ENCODE measurements around the gene MAGI2. TPM values are rescaled to one million over a fixed set of nuclear protein-coding genes. Genes with fewer than 3 reads are reported as not detected.

The MAGI2 gene
- total and polyA plus RNA-seq, 2 donors (not counting 3 experiments of a cell fraction or from before 2014, with no cell fraction given): 0.28 to 6.0 TPM

DNA sequence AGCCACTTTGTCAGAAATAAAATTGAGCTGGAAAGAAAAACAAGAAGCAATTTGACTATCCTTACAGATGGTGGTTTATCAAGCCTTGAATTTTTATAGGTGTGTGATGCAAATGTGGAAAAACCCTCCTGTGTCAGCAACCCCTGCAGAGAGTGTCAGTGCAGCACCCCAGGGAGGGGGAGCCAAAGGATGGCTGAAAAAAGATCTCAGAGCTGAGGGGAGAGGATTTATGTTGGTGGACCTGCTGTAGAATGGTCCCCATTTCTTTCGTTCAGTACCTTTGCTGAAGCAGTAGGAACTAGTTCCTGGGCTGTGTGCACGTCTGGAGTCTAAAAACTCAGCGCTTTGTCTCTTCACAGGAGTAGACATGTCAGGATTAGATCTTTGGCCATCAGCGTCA is 1415.9 kb downstream of the MAGI2 start:
- H4K20me1 ChIP-seq (replicated peaks; ENCODE audit: control insufficient read depth, extremely low read depth, insufficient read depth, low read length): no peaks in the 10 kb centered on the region
- BruUV-seq (replicated peaks): no TSS peak
- no peaks in the 10 kb centered on the region for H3K79me2 ChIP-seq (ENCODE audit: control insufficient read depth, insufficient read depth, low read length)
- H3K9me3 ChIP-seq (replicated peaks; ENCODE audit: control insufficient read depth, insufficient read depth, low read length): no peaks in the 10 kb centered on the region
- no peak for FAIRE-seq
- H3K9me1 ChIP-seq (replicated peaks; ENCODE audit: control insufficient read depth, extremely low read depth, insufficient read depth, low read length): no peaks in the 10 kb centered on the region
- peaks cover 4 to 13% of the 10 kb centered on the region in 2 experiments for H3K27me3 ChIP-seq (ENCODE audit: control insufficient read depth in 2 of 2, insufficient read depth in 2 of 2, low read length in 2 of 2)
- intact Hi-C loops (cut with micrococcal nuclease): no loop called here
- H3K36me3 ChIP-seq (ENCODE audit: control insufficient read depth in 2 of 2, extremely low read depth in 1 of 2, insufficient read depth in 2 of 2, low read length in 2 of 2): no peaks in the 10 kb centered on the region
- no peak overlapping the region for H3K4me2 ChIP-seq (ENCODE audit: insufficient read depth, low read length)
- dilution Hi-C loops (cut with MboI; ENCODE audit: extremely low pct_ligation_motif_present, low sequenced_read_pairs): no loop called here
- H3K27ac ChIP-seq (ENCODE audit: insufficient read depth, low read depth, low read length): no peak overlapping the region
- H3K4me1 ChIP-seq (ENCODE audit: control insufficient read depth, extremely low read depth, insufficient read depth, low read length): no peaks in the 10 kb centered on the region
- no peak overlapping the region for H2AFZ ChIP-seq (ENCODE audit: low read depth, low read length)
- TF ChIP-seq, protein P1, sequence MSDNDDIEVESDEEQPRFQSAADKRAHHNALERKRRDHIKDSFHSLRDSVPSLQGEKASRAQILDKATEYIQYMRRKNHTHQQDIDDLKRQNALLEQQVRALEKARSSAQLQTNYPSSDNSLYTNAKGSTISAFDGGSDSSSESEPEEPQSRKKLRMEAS (IDR thresholded peaks at IDR 0.05; ENCODE audit: insufficient read depth, insufficient read length): no peak
- no peak for TF ChIP-seq FOS (IDR thresholded peaks at IDR 0.05; ENCODE audit: borderline replicate concordance, insufficient read depth, low read length)
- no peak for DNase-seq (ENCODE audit: low read depth, low spot score)
- POLR2A ChIA-PET: no interaction called here
- H3K9ac ChIP-seq (replicated peaks; ENCODE audit: extremely low read depth, insufficient read depth, low read length): no peak overlapping the region
- CTCF ChIA-PET: interaction anchor here (1.1 to 2.2 kb wide), 2 partner anchors 17 to 97 kb away, joined by 4 to 17 read pairs; no protein-coding TSS in a partner anchor
- no peak overlapping the region for H3K4me3 ChIP-seq (replicated peaks in 1 of 3; ENCODE audit: insufficient read depth in 1 of 3, low read depth in 1 of 3, low read length in 3 of 3)

DNA sequence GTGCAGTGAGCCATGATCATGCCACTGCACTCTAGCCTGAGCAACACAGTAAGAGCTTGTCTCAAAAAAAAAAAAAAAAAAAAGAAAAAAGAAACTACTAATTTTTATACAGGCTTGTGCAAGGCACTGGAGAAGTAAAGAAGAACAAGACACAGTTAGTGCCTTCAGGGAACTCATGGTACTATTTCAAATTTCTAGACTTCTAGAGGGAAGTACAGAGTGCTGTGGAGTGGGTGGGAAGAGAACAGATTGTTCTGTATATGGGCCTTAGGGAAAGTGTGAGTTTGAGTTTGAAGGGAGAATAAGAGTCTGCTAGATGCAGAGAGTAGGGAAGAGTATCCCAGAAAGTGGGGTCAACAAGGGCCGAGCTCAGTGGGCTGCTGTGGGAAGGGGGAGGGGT is 1420.1 kb downstream of the MAGI2 start:
- Histone ChIP-seq H3K79me2 (ENCODE audit: control insufficient read depth, insufficient read depth, low read length) (no peaks in the 10 kb centered on the region), H4K20me1 (replicated peaks; ENCODE audit: control insufficient read depth, extremely low read depth, insufficient read depth, low read length) (no peaks in the 10 kb centered on the region), H3K4me3 (replicated peaks in 1 of 3; ENCODE audit: insufficient read depth in 1 of 3, low read depth in 1 of 3, low read length in 3 of 3) (no peak overlapping the region), H3K4me2 (ENCODE audit: insufficient read depth, low read length) (no peak overlapping the region), H3K9ac (replicated peaks; ENCODE audit: extremely low read depth, insufficient read depth, low read length) (no peak overlapping the region), H3K27ac (ENCODE audit: insufficient read depth, low read depth, low read length) (no peak overlapping the region), H3K4me1 (ENCODE audit: control insufficient read depth, extremely low read depth, insufficient read depth, low read length) (no peaks in the 10 kb centered on the region), H3K27me3 (ENCODE audit: control insufficient read depth in 2 of 2, insufficient read depth in 2 of 2, low read length in 2 of 2) (peaks cover 4 to 17% of the 10 kb centered on the region in 2 experiments), H2AFZ (ENCODE audit: low read depth, low read length) (no peak overlapping the region), H3K36me3 (ENCODE audit: control insufficient read depth in 2 of 2, extremely low read depth in 1 of 2, insufficient read depth in 2 of 2, low read length in 2 of 2) (no peaks in the 10 kb centered on the region), H3K9me3 (replicated peaks; ENCODE audit: control insufficient read depth, insufficient read depth, low read length) (no peaks in the 10 kb centered on the region), H3K9me1 (replicated peaks; ENCODE audit: control insufficient read depth, extremely low read depth, insufficient read depth, low read length) (no peaks in the 10 kb centered on the region)
- dilution Hi-C loops (cut with MboI; ENCODE audit: extremely low pct_ligation_motif_present, low sequenced_read_pairs) (no loop called here), intact Hi-C loops (cut with micrococcal nuclease) (no loop called here)
- ChIA-PET POLR2A (interaction anchor here (0.6 kb wide), 1 partner anchor 166 kb away, joined by 3 read pairs; no protein-coding TSS in a partner anchor), CTCF (interaction anchor here (0.6 to 6.3 kb wide), 4 partner anchors 13 to 200 kb away, joined by 3 to 38 read pairs (median 3); no protein-coding TSS in a partner anchor)
- FAIRE-seq (no peak), DNase-seq (ENCODE audit: low read depth, low spot score) (no peak)
- TF ChIP-seq EZH2 (IDR thresholded peaks at IDR 0.05; ENCODE audit: borderline replicate concordance, low read depth, low read length, severe bottlenecking) (no peak), FOS (IDR thresholded peaks at IDR 0.05; ENCODE audit: borderline replicate concordance, insufficient read depth, low read length) (no peak), POLR2A (IDR thresholded peaks at IDR 0.05; ENCODE audit: low read depth, low read length) (no peak), JUN (IDR thresholded peaks at IDR 0.05; ENCODE audit: borderline replicate concordance, insufficient read depth, insufficient read length, low read depth) (no peak), MYC (IDR thresholded peaks at IDR 0.05; ENCODE audit: low read depth, low read length) (no peak)
- TF ChIP-seq, protein P1 (IDR thresholded peaks at IDR 0.05; ENCODE audit: insufficient read depth, insufficient read length): no peak
- TF ChIP-seq, protein P2, sequence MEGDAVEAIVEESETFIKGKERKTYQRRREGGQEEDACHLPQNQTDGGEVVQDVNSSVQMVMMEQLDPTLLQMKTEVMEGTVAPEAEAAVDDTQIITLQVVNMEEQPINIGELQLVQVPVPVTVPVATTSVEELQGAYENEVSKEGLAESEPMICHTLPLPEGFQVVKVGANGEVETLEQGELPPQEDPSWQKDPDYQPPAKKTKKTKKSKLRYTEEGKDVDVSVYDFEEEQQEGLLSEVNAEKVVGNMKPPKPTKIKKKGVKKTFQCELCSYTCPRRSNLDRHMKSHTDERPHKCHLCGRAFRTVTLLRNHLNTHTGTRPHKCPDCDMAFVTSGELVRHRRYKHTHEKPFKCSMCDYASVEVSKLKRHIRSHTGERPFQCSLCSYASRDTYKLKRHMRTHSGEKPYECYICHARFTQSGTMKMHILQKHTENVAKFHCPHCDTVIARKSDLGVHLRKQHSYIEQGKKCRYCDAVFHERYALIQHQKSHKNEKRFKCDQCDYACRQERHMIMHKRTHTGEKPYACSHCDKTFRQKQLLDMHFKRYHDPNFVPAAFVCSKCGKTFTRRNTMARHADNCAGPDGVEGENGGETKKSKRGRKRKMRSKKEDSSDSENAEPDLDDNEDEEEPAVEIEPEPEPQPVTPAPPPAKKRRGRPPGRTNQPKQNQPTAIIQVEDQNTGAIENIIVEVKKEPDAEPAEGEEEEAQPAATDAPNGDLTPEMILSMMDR (IDR thresholded peaks at IDR 0.05; ENCODE audit: extremely low read depth in 1 of 2, insufficient read depth in 1 of 2, low read depth in 1 of 2, low read length in 2 of 2): no peak
- no TSS peak for BruUV-seq (replicated peaks)
